ENCODE measurements around the gene TRIM3. TPM values are rescaled to one million over a fixed set of nuclear protein-coding genes. Genes with fewer than 3 reads are reported as not detected.

TRIM3 gene
- total RNA-seq, 4 donors from 2014 or later = 19.2 to 24.1 (median 22.4) TPM

DNA sequence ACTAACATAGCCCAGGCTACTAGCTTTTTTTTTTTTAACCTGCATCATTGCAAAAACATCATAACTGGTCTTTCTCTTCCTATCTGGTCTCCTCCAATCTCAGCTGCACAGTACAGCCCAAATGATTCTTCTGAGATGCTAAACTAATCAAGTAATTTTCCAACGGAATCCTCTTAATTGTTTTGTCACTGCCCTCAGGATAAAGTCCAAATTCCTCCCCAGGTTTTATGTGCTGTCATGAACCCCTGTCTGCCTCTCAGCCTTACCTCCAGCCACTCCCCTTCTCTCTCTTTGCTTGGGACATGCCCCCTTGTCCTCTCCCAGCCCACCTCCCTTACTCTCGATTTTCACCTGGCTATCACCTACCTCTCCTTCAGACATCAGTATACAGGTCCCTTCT, 67.4 kb downstream of the TRIM3 start:
- 38 to 45% methylated on average over 2 of the region's 2 CpGs for WGBS, 2 donors
- intact Hi-C loops (cut with DNase I; ENCODE audit: low total_unique reads) = no loop called here
- no peak for DNase-seq (ENCODE audit: low spot score in 2 of 2)
- no peak for TF ChIP-seq POLR2A (IDR thresholded peaks at IDR 0.05)
- TF ChIP-seq CTCF (IDR thresholded peaks at IDR 0.05) = no peak
- no peak overlapping the region for H3K4me3 ChIP-seq (ENCODE audit: low read depth, poor library complexity, severe bottlenecking)

DNA sequence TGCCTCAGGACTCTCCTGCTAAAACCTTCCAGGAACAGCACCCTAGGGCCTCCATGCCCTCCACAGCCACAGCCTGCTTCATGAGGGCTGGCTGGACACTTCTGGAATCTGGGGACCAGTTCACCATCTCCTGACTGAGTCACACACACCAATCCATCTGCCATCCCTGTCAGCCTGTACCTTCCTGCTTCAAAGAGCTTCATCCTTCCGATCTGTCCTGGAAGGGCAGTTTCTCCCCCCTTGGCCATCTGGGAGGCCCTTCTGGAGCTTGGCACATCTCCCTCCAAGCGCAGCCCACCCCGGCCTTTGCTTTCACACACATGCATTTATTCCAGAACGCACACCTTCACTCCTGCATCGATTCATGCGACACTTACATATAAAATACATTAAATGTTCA, 67.9 kb downstream of the TRIM3 start:
- intact Hi-C loops (cut with DNase I; ENCODE audit: low total_unique reads) = no loop called here
- no peak overlapping the region for H3K4me3 ChIP-seq (ENCODE audit: low read depth, poor library complexity, severe bottlenecking)
- DNase-seq (ENCODE audit: low spot score in 2 of 2) = no peak
- WGBS, 2 donors = 91 to 98% methylated on average over 6 of the region's 6 CpGs
- TF ChIP-seq POLR2A (IDR thresholded peaks at IDR 0.05) (no peak), CTCF (IDR thresholded peaks at IDR 0.05) (no peak)

- intact Hi-C loops (cut with DNase I; ENCODE audit: low total_unique reads) = no loop called here
- no peak for DNase-seq (ENCODE audit: low spot score in 2 of 2)
- TF ChIP-seq CTCF (IDR thresholded peaks at IDR 0.05) (no peak), POLR2A (IDR thresholded peaks at IDR 0.05) (no peak)
- 85 to 89% methylated on average over 13 of the region's 13 CpGs for WGBS, 2 donors
- H3K4me3 ChIP-seq (ENCODE audit: low read depth, poor library complexity, severe bottlenecking) = no peak overlapping the region
These were observed 68.6 kb downstream of the TRIM3 start for GRCh38 chr11:6405052-6405667.

DNA sequence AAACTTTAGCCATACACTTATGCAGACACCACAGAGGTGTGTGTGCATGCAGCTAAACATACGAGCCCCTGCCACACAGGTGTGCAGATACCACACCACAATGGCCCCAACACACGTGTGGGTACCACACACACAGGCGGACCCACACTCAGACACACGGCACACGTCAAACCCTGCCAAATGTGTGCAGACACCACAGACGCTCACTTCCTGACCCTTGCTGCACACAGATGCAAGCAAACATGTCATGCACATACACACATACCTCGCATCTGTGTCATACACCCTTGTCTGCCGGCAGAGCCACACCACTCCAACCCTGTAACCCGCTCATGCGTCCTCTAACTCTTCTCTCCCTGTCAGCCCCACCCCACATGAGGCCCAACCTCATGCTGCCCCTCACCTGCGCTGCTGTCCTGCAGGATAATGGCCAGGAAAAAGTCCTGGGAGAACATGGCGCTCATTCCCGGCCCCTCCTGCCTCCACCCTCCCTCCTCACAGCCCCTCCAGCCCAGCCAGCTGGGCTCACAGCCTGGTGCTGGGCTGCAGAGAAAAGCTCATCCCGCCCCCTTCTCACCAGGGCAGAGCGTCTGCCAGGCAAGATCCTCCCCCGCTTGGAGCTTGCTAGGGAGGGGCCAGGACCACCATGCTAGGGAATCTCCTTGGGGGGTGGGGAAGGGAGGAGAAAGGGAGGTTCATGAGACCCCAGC, 69.2 kb downstream of the TRIM3 start:
- DNase-seq (ENCODE audit: low spot score in 2 of 2) = no peak

GRCh38 chr11:6403539-6403938, 70.2 kb downstream of the TRIM3 start:
- intact Hi-C loops (cut with DNase I; ENCODE audit: low total_unique reads) = no loop called here
- TF ChIP-seq POLR2A (IDR thresholded peaks at IDR 0.05) = no peak
- no peak for TF ChIP-seq CTCF (IDR thresholded peaks at IDR 0.05)
- no peak overlapping the region for H3K4me3 ChIP-seq (ENCODE audit: low read depth, poor library complexity, severe bottlenecking)
- 86 to 94% methylated on average over 7 to 8 of the region's 8 CpGs for WGBS, 2 donors
- DNase-seq (ENCODE audit: low spot score in 2 of 2) = peak in 1 of 2 donors; percentile 80

More for the DNA sequence above, 69.2 kb downstream of the TRIM3 start:
- TF ChIP-seq CTCF (IDR thresholded peaks at IDR 0.05) (no peak), POLR2A (IDR thresholded peaks at IDR 0.05) (no peak)
- H3K4me3 ChIP-seq (ENCODE audit: low read depth, poor library complexity, severe bottlenecking) = no peak overlapping the region
- 79 to 80% methylated on average over 16 of the region's 16 CpGs for WGBS, 2 donors
- intact Hi-C loops (cut with DNase I; ENCODE audit: low total_unique reads) = no loop called here
